HG02981 (cell line): ENCODE results near the gene UBE2B.
"Not testable (repeated sequence)": the region's sequence is repeated elsewhere in the genome, so short reads cannot be mapped to it uniquely, and the experiment has no call there.

Source experiments
- ATAC-seq: cut with Tn5 transposase; IDR thresholded peaks from one replicate; pipeline ENCODE4 v1.9.1; 2021; ENCODE audit warnings: mild to moderate bottlenecking, moderate library complexity; ENCODE audit not compliant: unreplicated experiment

UBE2B gene

GRCh38 chr5:134397196-134397595 is 25.8 kb downstream of the UBE2B start:
- ATAC-seq, result no peak

- ATAC-seq, result no peak
Measured at GRCh38 chr5:134398609-134399155, 27.3 kb downstream of the UBE2B start.

- no peak for ATAC-seq
Measured at GRCh38 chr5:134403951-134404350, 32.6 kb downstream of the UBE2B start.

GRCh38 chr5:134406390-134406789 is 35.0 kb downstream of the UBE2B start:
- no peak for ATAC-seq

- ATAC-seq, result no peak
Measured at GRCh38 chr5:134409321-134409720, 38.0 kb downstream of the UBE2B start.

GRCh38 chr5:134410822-134411221 is 39.5 kb downstream of the UBE2B start:
- ATAC-seq, result no peak

- no peak for ATAC-seq
Measured at GRCh38 chr5:134411228-134411545, 39.8 kb downstream of the UBE2B start.

- ATAC-seq, result peak; percentile 98
Measured at GRCh38 chr5:134411546-134412266, 40.3 kb downstream of the UBE2B start, which contains the start of gene CDKN2AIPNL. CDKN2AIPNL (minus strand) TSS chr5:134411881; CDS start chr5:134411854, 27 bp downstream.

- ATAC-seq, result no peak
Measured at GRCh38 chr5:134413046-134413445, 41.7 kb downstream of the UBE2B start.

- no peak for ATAC-seq
Measured at GRCh38 chr5:134417707-134418106, 46.3 kb downstream of the UBE2B start.

- ATAC-seq, result no peak
Measured at GRCh38 chr5:134418958-134419357, 47.6 kb downstream of the UBE2B start.

- no peak for ATAC-seq
Measured at GRCh38 chr5:134420343-134420742, 49.0 kb downstream of the UBE2B start.

- ATAC-seq, result not testable (repeated sequence)
Measured at GRCh38 chr5:134421038-134421437, 49.7 kb downstream of the UBE2B start.

GRCh38 chr5:134422791-134423365 is 51.5 kb downstream of the UBE2B start:
- ATAC-seq, result no peak

GRCh38 chr5:134423376-134423775 is 52.0 kb downstream of the UBE2B start:
- ATAC-seq, result no peak

- no peak for ATAC-seq
Measured at GRCh38 chr5:134426361-134426760, 55.0 kb downstream of the UBE2B start.

- no peak for ATAC-seq
Measured at GRCh38 chr5:134427540-134428041, 56.2 kb downstream of the UBE2B start.

GRCh38 chr5:134430001-134430569 is 58.7 kb downstream of the UBE2B start:
- ATAC-seq, result no peak

GRCh38 chr5:134432174-134432573 is 60.8 kb downstream of the UBE2B start:
- no peak for ATAC-seq

GRCh38 chr5:134432677-134433359 is 61.4 kb downstream of the UBE2B start:
- no peak for ATAC-seq

GRCh38 chr5:134435560-134435959 is 64.2 kb downstream of the UBE2B start:
- no peak for ATAC-seq
